Measurements from ENCODE around the gene TNFSF13. TPM values are rescaled to one million over a fixed set of nuclear protein-coding genes. Genes with fewer than 3 reads are reported as not detected.

TNFSF13 gene
- total and polyA plus RNA-seq, 12 donors, result 4.1 to 25.0 (median 7.6) TPM

- Histone ChIP-seq H3K27me3 (no peaks in the 10 kb centered on the region), H3K36me3 (no peaks in the 10 kb centered on the region), H3K4me1 (peaks cover 0 to 5% (median 0%) of the 10 kb centered on the region in 9 donors), H3K9me3 (peaks cover 0 to 8% (median 0%) of the 10 kb centered on the region in 11 donors), H3K27ac (no peak overlapping the region), H3K4me3 (no peak overlapping the region)
- WGBS, 2 donors, result 35 to 37% methylated on average over 10 of the region's 10 CpGs
- ATAC-seq, result peak in 6 of 8 donors; percentile 16 to 73 (median 44)
- intact Hi-C loops (cut with DNase I), result loop anchor here in 1 of 10 donors (2.0 kb wide), 1 partner anchor 38 kb away; the partner anchor contains the start of gene SENP3
- DNase-seq, result no peak
- TF ChIP-seq CTCF (IDR thresholded peaks at IDR 0.05), result peak in 8 of 9 donors; percentile 34 to 64 (median 56)
Measured at GRCh38 chr17:7523033-7523432, 35.5 kb upstream of the TNFSF13 start.

GRCh38 chr17:7528842-7529241, 29.7 kb upstream of the TNFSF13 start:
- H3K4me3 ChIP-seq, result no peak overlapping the region
- intact Hi-C loops (cut with DNase I), result no loop called here
- no peak for TF ChIP-seq CTCF (IDR thresholded peaks at IDR 0.05)
- H3K4me1 ChIP-seq, result no peaks in the 10 kb centered on the region
- no peaks in the 10 kb centered on the region for H3K36me3 ChIP-seq
- DNase-seq, result no peak
- no peaks in the 10 kb centered on the region for H3K27me3 ChIP-seq
- no peak overlapping the region for H3K27ac ChIP-seq
- H3K9me3 ChIP-seq, result peaks cover 0 to 32% (median 12%) of the 10 kb centered on the region in 11 donors
- no peak for ATAC-seq

- no peak for TF ChIP-seq CTCF (IDR thresholded peaks at IDR 0.05)
- no peak overlapping the region for H3K27ac ChIP-seq
- H3K27me3 ChIP-seq, result no peaks in the 10 kb centered on the region
- no peaks in the 10 kb centered on the region for H3K36me3 ChIP-seq
- DNase-seq (no peak), ATAC-seq (no peak)
- peaks cover 0 to 32% (median 12%) of the 10 kb centered on the region in 11 donors for H3K9me3 ChIP-seq
- no peaks in the 10 kb centered on the region for H3K4me1 ChIP-seq
- H3K4me3 ChIP-seq, result no peak overlapping the region
- 88 to 92% methylated on average over 6 of the region's 6 CpGs for WGBS, 2 donors
- intact Hi-C loops (cut with DNase I), result no loop called here
Measured at GRCh38 chr17:7530023-7530900, 28.3 kb upstream of the TNFSF13 start.

- Histone ChIP-seq H3K27me3 (no peaks in the 10 kb centered on the region), H3K36me3 (no peaks in the 10 kb centered on the region), H3K27ac (no peak overlapping the region), H3K4me1 (no peaks in the 10 kb centered on the region), H3K4me3 (no peak overlapping the region), H3K9me3 (peaks cover 0 to 17% (median 0%) of the 10 kb centered on the region in 11 donors)
- WGBS, 2 donors, result 76 to 89% methylated on average over 3 of the region's 3 CpGs
- DNase-seq (no peak), ATAC-seq (no peak)
- TF ChIP-seq CTCF (IDR thresholded peaks at IDR 0.05), result no peak
- intact Hi-C loops (cut with DNase I), result no loop called here
Measured at GRCh38 chr17:7538050-7538449, 20.5 kb upstream of the TNFSF13 start.
